CD4-positive, alpha-beta T cell treated with Interleukin-4 for 4 hours (primary cell): ENCODE measurements around the gene AHSA1.
A peak's percentile ranks its signal among the peaks of the same experiment; 100 is the strongest.
"Not testable (repeated sequence)": the region's sequence is repeated elsewhere in the genome, so short reads cannot be mapped to it uniquely, and the experiment has no call there.

ENCODE experiments used
- DNase-seq: peaks from one replicate; pipeline ENCODE4 v3.0.0-alpha.2; 2020

Gene AHSA1

GRCh38 chr14:77457522-77458248, at the start of gene AHSA1, which contains the start of gene VIPAS39:
TSS of gene AHSA1 (plus strand) at chr14:77458093. CDS start at chr14:77458190, 97 bp downstream.
TSS of gene VIPAS39 (minus strand) at chr14:77457601. CDS start at chr14:77454102, 3,499 bp downstream.
- peak; percentile 97 for DNase-seq

- DNase-seq: no peak
Measured at GRCh38 chr14:77409131-77409533, 48.8 kb upstream of the AHSA1 start.

GRCh38 chr14:77415403-77416030, 42.4 kb upstream of the AHSA1 start:
- DNase-seq: not testable (repeated sequence)

- DNase-seq: not testable (repeated sequence)
Measured at GRCh38 chr14:77416098-77416497, 41.8 kb upstream of the AHSA1 start.

GRCh38 chr14:77416836-77417235, 41.1 kb upstream of the AHSA1 start:
- no peak for DNase-seq

- no peak for DNase-seq
Measured at GRCh38 chr14:77421201-77421600, 36.7 kb upstream of the AHSA1 start.

- DNase-seq: no peak
Measured at GRCh38 chr14:77423423-77423822, 34.5 kb upstream of the AHSA1 start, which contains the start of gene NOXRED1. TSS of gene NOXRED1 (minus strand) at chr14:77423523. CDS start at chr14:77422889, 634 bp downstream.

- no peak for DNase-seq
Measured at GRCh38 chr14:77424862-77425261, 33.0 kb upstream of the AHSA1 start.

GRCh38 chr14:77426396-77426795, 31.5 kb upstream of the AHSA1 start:
- no peak for DNase-seq

GRCh38 chr14:77436042-77436441, 21.9 kb upstream of the AHSA1 start:
- DNase-seq: no peak

GRCh38 chr14:77438596-77438995, 19.3 kb upstream of the AHSA1 start:
- no peak for DNase-seq

- DNase-seq: no peak
Measured at GRCh38 chr14:77439861-77440260, 18.0 kb upstream of the AHSA1 start.

- no peak for DNase-seq
Measured at GRCh38 chr14:77442196-77442595, 15.7 kb upstream of the AHSA1 start.

GRCh38 chr14:77455966-77456640, 1.8 kb upstream of the AHSA1 start:
- no peak for DNase-seq

GRCh38 chr14:77457115-77457521, 775 bp upstream of the AHSA1 start:
- DNase-seq: no peak

GRCh38 chr14:77458249-77458950, 507 bp downstream of the AHSA1 start:
- no peak for DNase-seq

GRCh38 chr14:77459072-77459723, 1.3 kb downstream of the AHSA1 start:
- DNase-seq: peak; percentile 51

GRCh38 chr14:77467801-77468200, 9.9 kb downstream of the AHSA1 start:
- DNase-seq: no peak

GRCh38 chr14:77469067-77469505, 11.2 kb downstream of the AHSA1 start:
- DNase-seq: no peak

GRCh38 chr14:77469539-77469938, 11.6 kb downstream of the AHSA1 start:
- DNase-seq: no peak

GRCh38 chr14:77470224-77470870, 12.5 kb downstream of the AHSA1 start:
- DNase-seq: no peak

- no peak for DNase-seq
Measured at GRCh38 chr14:77473921-77474320, 16.0 kb downstream of the AHSA1 start.
